Testis (tissue), 2 donors: Measurements from ENCODE around the gene SLC28A1.

Source experiments
- POLR2A ChIP-seq: fragments of 450-650 bp; IDR thresholded peaks from one replicate; pipeline ENCODE4 v1.6.1; 2017; ENCODE audit warnings: antibody characterized with exemption, mild to moderate bottlenecking, moderate library complexity
- TF ChIP-seq, protein P1 (sequence below), 3 experiments: fragments of 450-650 bp in 2 of 3; fragments of 200-600 bp in 1 of 3; sonication (generic) in 1 of 3; IDR thresholded peaks; one replicate each; pipeline ENCODE4 v1.5.1; 2016 to 2019; ENCODE audit warnings: antibody characterized with exemption in 3 of 3, mild to moderate bottlenecking in 2 of 3, moderate library complexity in 1 of 3

DNA sequence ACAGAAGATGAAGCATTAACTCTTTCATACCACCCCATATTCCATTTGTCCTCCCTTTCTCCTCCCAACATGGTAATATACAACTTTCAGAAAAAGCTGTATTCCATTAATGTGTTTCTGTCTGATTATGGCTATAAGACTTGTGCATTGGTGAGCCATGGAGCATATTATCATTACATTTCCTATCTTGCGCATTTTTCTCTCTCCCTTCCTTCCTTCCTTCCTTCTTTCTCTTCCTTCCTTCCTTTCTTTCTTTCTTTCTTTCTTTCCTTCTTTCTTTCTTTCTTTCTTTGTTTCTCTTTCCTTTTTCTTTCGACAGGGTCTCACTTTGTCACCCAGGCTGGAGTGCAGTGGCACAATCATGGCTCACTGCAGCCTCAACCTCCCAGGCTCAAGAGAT, 71.7 kb downstream of the SLC28A1 start:
- TF ChIP-seq, protein P1, sequence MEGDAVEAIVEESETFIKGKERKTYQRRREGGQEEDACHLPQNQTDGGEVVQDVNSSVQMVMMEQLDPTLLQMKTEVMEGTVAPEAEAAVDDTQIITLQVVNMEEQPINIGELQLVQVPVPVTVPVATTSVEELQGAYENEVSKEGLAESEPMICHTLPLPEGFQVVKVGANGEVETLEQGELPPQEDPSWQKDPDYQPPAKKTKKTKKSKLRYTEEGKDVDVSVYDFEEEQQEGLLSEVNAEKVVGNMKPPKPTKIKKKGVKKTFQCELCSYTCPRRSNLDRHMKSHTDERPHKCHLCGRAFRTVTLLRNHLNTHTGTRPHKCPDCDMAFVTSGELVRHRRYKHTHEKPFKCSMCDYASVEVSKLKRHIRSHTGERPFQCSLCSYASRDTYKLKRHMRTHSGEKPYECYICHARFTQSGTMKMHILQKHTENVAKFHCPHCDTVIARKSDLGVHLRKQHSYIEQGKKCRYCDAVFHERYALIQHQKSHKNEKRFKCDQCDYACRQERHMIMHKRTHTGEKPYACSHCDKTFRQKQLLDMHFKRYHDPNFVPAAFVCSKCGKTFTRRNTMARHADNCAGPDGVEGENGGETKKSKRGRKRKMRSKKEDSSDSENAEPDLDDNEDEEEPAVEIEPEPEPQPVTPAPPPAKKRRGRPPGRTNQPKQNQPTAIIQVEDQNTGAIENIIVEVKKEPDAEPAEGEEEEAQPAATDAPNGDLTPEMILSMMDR (IDR thresholded peaks at IDR 0.05) = no peak
- no peak for TF ChIP-seq POLR2A
